ENCODE measurements around the gene ASB1.
"Not testable (repeated sequence)": the region's sequence is repeated elsewhere in the genome, so short reads cannot be mapped to it uniquely, and the experiment has no call there.

ASB1 gene

DNA sequence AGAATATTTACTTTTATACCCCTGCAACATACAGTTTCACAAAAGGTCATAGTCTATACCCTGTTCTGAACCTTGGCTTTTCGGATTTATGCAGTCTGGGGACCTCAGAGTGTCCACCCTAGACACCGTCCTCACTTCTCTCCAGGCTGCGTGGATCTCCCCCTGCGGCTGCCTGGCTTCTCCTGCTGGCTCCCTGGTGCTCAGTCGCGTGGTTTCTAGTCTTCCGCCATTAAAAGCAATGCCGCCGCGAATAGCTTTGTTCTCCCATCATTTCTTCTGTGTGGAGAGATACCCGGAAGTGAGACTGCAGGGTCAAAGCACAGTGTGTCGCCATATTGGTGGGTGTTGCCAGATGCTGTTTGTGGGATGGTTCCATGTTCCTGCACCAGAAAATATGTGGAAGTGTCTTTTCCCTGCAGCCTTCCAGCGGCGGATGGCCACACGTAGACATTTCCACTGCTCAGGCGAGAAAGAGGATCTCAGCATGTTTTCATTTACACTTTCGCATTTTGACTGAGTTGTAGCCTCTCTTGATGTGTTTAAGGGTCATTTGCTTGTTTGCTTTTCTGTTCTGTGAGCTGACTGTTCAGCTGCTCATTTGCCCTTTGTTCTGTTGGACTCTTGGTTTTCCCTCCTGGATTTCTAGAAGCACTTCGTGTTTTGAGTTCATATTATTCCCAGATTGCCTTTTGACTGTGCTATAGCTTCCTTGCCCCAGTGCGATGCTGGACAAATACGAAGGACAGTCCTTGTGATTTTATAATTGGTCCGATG lies 22.9 kb upstream of the ASB1 start:
- no peak for DNase-seq (ENCODE audit: insufficient read length, low spot score)
- FAIRE-seq, result no peak

DNA sequence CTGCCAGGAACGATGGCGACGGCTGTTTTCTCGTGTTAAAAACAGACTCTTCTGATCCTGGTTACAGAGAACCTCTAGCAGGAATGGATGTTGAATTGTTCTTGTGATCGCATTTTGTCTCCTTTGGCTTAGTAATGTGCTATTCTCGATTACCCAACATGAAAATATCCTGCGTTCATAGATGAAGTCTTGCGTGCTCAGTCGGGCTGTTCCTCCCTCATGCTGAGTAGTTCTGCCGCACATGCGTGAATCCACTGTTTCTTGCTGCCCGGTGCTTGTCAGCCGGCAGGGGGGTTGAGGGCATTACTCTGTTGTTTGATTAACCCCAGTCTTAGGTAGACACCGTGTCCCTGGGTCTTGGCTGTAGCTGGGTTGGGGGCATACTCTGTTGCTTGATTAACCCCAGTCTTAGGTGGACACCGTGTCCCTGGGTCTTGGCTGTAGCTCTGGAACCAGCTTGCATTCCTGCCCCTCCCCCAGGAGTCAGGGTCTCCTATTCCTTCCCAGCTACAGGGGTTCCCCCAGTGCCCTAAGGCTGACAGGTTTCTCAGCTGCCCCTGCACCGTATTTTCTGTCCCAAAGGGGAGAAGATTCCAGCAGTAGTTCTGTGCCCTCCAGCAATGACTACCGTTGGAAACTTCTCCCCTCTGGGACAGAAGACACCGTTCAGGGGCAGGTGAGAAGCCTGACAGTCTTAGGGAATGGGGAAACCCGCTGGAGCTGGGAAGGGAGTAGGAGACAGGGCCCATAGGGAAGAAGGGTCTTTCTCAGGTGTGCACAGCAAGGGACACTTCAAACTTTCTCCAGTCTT lies 22.1 kb upstream of the ASB1 start:
- DNase-seq (ENCODE audit: insufficient read length, low spot score), result no peak

DNA sequence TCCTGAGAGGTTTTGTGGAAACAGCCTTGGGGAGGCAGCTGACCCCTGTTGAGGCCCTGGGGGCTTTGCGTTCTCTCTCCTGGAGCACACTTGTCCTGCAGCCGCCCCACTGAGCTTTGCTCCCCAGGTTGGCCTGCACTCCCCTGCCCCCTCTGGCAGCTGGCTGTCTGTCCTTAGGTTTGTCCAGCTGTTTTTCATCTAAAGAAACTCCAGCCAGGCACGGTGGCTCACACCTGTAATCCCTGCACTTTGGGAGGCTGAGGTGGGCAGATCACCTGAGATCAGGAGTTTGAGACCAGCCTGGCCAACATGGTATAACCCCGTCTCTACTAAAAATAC lies 21.5 kb upstream of the ASB1 start:
- not testable (repeated sequence) for FAIRE-seq; DNase-seq (ENCODE audit: insufficient read length, low spot score)

More for the DNA sequence above, 22.1 kb upstream of the ASB1 start:
- FAIRE-seq, result no peak

DNA sequence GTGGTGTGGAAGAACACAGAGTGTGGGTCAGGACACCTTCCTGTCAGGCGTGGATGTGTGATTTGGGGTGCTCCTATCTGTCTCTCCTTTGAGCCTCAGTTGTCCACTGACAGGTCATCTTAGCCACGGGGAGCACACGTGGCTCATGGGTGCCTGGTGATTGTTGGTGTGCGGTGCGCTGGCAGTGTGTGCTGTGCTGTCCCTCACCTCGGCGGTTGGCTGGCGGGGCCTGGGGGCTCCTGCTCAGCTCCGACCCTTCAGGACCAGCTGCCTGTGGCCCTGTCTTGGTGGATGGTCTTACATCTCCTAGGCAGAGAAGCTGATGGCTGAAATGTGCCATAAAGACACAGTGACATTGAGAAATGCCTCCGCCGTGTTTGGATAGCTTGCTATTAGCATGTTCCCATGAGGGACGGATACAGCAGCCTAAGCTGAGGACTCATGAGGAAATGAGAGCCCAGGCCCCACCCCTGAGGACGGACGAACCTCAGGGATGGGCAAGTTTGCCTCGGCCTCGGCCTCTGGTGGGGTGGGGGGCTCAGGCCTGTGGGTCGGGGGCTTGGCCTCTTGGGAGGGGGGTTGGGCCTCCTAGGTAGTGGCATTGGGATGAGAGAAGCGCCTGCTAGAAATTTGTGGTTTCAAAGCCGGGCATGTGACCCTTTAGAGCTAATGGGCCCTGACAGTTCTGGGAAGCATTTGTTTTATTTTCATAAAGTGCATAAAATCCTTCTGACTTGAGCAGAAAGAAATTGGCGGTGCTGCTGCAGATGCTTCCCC lies 20.3 kb upstream of the ASB1 start:
- DNase-seq (ENCODE audit: insufficient read length, low spot score) (no peak), FAIRE-seq (no peak)

DNA sequence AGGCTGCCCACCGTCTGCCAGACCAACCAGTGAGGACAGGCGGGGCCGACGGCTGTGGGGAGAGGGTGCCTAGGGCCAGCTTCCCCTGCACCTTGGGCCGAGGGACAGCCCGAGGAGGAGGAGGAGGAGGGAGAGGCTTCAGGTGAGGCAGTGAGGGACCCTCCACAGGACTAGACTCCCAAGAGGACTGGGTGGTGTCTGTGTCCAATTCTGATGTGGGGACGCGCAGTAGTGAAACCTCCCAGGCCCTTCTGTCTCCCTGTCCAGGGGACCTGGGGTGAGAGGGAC lies 19.8 kb upstream of the ASB1 start:
- no peak for DNase-seq (ENCODE audit: insufficient read length, low spot score)
- FAIRE-seq, result no peak

DNA sequence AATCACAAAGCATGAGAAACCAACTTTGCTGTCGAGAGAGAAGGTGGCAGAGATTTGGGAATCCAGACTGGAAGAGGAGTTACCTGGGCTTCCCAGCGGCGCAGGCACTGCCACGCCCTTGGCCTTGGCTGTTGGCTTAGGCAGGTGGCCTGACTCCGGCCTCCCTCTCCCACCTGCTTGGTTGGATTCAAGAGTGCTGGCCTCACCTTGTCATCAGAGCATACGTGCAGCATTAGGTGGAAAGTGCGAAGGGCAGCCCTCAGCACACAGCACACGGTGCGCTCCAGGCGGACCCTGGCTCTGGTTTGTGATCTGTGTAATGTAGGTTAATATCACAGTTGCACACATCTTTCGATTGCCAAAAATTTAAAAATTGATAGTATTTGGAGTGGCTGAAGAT lies 19.2 kb upstream of the ASB1 start:
- FAIRE-seq (no peak), DNase-seq (ENCODE audit: insufficient read length, low spot score) (no peak)

DNA sequence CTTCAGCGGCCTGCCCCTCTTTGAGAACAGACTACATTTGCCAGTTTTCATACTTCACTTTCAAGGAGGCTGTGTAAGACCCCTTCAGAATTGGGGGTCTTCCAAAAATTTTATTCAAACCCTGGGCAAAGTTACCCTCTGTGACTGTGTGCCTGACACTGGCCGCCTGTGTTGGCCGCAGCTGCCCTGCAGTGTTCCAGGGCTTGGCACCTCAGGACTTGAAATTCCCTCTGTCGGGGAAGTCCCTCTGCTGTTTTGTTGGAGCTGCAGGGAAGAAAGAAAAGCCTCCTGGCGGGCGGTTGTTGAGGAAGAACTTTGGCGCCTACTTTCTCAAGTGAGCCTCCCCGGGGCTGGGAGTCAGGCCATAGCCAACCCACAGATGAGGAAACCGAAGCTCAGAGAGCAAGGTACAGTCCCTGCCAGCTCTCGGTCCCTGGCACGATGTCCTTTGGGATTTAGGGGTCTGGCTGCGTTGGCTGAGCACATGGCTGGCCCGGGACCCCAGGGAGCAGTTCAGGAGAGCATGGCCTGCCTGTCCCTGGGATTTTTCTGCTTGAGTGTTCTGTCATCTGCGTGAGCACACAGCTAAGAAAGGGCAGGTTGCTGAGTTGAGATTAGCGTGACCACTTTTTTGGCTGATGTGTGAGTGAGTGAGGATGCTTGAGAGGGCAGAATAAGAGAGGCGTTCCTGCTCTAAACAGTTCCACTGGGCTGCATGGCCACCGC lies 17.9 kb upstream of the ASB1 start:
- no peak for DNase-seq (ENCODE audit: insufficient read length, low spot score)
- FAIRE-seq, result no peak

DNA sequence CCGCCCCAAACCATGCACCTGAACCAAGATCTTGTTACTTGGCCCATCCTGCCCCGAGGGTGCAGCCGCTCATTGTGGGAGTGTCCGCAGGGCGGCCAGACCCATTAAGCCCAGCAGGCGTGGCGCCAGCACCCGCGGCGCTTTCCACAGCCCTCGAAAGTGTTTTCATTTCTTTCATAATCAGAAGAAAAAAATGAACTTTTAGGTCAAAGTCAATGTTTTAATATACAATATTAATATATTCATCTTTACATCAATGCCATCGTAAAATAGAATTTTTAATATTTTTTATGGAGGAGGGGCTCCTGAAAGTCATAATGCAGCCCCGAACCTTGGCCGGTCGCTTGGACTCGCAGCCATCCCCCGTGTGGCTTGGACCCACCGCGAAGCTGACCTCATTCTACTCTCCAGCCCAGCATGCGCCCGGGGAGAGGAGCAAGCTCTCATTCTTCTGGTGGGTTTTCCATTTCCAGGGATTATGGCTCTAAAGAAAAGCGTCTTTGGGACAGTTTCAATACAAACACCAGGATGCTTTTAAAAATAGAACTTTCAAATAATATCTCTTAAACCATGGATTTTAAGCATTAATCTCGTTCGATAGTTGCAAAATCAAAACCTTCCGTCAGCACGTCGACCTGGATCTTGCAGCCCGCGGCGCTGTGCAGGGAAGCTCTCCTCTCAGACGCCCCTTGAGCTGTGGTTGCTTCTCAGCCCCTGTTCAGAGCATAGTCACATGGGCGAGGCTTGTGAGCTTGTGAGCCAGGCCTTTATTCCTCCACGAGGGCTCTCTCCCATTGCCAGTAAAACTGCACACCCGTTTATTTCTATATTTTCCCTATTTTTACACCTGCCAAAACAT lies 17.2 kb upstream of the ASB1 start:
- no peak for DNase-seq (ENCODE audit: insufficient read length, low spot score)

DNA sequence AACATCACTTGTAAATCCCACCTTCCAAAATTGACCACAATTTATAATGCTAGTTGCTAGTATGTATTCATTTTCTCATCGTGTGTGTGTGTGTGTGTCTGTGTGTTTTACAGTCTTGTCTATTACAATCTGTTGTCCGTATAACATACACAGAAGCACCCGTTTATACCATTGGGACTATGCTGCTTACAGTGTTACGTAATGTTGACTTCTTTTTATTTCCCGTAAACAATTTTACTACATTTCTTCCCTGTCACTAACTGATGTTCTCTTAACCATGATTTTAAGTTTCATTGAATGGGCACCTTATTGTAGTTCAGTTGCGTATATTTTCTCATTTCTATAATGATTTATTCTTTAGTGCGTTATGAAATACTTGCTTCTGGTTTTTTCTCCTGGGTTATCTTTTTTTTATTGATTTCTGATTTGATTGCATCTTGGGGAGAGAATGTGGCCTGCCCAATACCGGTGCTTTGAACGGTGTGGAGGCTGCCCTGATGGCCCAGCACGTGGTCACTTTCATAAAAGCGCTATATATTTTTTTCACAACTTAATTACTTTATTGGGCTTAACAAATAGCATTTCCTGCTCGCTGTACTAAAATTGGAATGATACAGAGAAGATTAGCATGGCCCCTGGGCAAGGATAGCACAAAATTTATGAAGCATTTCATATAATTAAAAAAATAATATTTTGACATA lies 14.5 kb upstream of the ASB1 start:
- DNase-seq (ENCODE audit: insufficient read length, low spot score) (no peak), FAIRE-seq (no peak)

More for the DNA sequence above, 17.2 kb upstream of the ASB1 start:
- FAIRE-seq, result no peak

DNA sequence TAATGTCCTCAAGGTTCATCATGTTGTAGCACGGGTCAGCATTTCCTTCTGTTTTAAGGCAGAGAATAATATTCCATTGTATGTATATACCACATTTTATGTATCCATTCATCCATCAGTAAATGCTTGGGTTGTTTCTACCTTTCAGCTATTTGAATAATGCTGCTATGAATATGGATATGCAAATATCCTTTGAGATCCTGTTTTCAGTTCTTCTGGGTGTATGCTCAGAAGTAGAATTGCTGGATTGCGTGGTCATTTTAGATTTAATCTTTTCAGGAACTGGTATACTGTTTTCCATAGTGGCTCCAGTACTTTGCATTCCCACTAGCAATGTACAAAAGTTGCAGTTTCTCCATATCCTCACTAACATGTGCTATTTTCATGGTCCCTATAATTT lies 13.4 kb upstream of the ASB1 start:
- FAIRE-seq, result no peak

DNA sequence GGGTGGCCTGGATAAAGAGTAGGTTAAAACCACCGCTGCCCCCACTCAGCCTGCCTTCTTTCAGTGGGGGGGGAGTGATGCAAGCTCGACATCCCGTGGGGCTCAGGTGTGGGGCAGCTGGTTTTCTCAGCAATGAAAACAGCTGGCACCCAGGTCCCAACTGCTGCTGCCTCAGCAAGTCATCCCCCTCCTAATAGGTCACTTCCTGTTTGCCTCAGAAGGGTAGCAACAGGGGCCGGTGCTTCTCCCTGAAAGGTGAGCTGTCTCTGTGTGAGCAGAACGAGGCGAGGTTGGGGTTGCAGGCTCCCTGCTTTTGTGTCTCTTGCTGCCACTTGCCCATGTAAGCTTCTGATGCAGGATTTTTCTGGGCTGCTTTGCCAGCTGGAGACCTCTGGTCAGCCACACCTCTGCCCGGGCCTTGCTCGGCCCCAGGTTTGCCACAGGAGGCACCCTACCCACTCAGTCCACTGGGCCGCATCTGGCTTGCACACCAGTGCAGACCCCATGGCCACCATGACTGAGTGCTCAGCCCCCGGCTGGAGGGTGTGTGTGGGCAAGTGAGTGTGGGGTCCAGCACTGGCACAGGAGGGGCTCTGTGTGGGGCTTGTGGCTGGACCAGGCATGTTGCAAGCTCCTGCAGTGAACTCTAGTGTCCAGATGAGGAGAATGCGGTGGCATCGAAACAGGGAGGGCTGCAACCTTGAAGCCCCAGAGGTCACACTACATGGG lies 11.5 kb upstream of the ASB1 start:
- no peak for FAIRE-seq

More for the DNA sequence above, 13.4 kb upstream of the ASB1 start:
- DNase-seq (ENCODE audit: insufficient read length, low spot score), result no peak

DNA sequence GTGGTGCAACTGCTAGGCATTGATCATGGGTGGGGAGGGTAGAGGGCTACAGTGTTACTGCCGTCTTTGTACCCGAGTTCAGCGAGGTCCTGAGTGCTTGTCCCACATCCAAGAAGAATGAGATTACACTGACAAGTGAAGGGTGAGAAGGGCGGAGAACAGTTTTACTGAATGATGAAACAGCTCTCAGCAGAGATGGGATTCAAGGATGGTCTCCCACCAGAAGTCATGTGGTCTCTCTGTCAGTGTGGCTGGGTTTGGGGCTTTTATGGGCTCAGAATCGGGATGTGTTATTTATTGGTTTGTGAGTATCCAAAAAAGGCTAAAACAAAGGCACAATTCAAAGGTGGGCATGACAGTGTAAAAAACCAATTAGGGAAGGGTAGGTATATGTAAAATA lies 10.8 kb upstream of the ASB1 start:
- no peak for DNase-seq (ENCODE audit: insufficient read length, low spot score)
- no peak for FAIRE-seq

More for the DNA sequence above, 11.5 kb upstream of the ASB1 start:
- no peak for DNase-seq (ENCODE audit: insufficient read length, low spot score)

DNA sequence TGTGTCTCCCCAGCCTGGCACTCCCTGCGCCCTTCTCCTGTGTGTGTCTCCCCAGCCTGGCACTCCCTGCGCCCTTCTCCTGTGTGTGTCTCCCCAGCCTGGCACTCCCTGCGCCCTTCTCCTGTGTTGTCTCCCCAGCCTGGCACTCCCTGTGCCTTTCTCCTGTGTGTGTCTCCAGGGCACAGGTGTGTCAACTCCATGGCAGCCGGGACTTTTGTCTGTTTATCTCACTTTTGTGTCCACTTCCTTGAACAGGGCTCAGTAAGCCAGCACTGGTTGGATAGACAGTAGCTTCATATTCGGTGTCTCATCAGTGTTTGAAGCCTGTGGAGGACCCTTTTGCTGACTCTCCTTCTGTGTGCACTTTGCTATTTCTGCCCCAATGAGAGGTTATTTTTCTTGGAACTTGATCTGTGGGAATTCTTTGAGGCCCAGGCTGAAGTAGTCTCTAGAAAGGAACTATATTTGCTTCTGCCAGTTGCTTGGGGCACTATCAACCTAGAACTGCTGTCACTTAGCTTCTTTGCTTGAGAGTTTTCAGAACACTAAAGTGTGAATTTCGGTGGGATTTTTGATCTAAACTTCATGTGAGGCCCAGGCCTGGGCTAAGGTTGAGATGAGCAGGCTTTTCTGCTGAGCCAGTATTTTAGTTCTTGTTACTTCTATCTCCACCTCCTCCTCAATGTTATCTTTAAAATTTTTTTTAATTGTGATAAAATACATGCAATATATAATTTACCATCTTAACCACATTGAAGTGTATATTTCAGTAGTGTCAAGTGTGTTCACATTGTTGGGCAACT lies 8.3 kb upstream of the ASB1 start:
- DNase-seq (ENCODE audit: insufficient read length, low spot score) (no peak), FAIRE-seq (no peak)

DNA sequence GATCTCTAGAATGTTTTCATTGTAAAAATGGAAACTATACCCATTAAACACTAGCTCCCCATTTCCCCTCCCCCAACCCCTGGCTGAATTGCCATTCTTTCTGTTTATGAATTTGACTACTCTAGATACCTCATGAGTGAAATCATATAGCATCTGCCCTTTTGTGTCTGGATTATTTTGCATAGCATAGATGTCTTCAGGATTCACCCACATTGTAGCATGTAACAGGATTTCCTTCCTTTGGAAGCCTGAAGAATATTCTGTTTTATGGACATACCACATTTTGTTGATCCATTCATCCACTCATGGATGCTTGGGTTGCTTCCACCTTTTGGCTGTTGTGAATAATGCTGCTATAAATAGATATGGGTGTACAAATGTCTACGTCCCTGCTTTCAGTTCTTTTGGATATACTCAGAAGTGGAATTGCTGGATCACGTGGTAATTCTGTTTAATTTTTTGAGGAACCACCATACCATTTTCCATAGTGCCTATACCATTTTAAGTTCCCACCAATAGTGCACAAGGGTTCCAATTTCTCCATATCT lies 7.7 kb upstream of the ASB1 start:
- no peak for FAIRE-seq
- no peak for DNase-seq (ENCODE audit: insufficient read length, low spot score)

DNA sequence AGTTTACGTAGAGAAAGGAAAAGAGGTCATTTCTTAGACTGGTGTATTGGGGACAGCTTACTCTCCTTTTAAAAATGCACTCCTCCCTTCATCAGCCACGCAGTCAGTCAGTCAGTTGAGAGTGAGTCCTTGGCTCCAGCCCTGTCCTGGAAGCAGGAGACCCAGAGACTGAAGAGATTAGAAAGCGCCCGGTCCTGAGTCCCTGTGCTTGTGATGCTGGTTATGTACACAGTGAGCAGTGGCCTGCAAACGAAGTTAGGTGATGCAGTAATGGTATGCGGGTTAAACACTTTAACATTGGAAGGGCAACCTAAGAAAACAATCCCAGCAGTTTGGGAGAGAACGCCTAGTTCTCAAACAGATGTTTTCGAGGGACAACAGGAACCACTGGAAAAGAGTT lies 6.3 kb upstream of the ASB1 start:
- DNase-seq (ENCODE audit: insufficient read length, low spot score) (no peak), FAIRE-seq (no peak)

DNA sequence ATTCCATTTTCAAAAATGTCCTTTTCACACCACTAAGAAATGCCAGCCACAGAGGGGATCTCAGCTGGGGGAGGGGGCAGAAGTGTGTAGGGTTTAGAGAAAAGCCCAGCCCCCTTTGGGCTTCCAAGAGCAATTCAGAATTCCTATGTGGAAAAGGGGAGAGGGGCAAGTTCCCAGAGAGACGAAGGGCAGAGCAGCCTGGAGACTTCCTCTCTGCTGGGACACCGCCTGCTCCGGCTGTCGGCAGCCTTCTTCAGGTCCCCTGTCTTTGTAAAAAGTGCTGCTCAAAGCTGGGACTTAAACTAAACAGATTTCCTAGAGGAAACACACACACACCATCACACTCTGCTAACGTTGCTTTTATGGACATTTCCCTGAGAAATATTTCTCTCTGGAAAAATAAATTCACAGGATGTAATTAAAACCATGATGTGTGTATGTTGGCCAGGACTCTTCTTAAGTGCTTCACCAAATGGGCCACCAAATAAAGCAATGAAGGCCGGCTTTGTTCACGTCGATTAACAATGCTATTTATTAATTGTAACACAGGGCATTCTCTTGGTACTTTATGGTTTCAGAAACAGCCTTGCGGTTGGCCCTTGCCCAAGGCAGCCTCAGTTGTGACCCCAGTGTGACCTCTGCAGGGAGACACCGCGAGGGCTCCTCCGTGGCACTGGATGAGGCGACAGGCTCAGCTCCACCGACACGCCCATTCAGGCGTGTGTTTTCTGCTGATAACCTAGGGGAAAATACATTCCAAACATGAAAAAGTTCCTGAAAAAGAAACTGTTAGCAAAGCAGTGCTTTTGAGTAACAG lies 5.6 kb upstream of the ASB1 start:
- FAIRE-seq (no peak), DNase-seq (ENCODE audit: insufficient read length, low spot score) (no peak)

DNA sequence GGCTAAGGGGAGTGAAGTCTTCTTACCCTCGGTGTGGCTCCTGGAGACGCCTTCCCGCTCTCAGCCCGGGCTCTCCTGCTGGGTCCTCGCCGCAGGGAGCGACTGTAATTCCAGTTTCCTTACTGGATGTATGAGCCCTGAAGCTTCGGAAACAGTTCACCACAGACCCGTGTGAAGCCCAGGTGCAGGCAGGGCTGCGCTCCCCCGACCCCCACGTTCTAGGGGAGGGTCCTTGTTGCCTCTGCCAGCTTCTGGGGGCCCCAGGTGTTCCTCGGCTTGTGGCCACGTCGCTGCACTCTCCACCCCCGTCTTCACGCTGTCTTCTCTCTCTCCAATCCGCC lies 5.1 kb upstream of the ASB1 start:
- DNase-seq (ENCODE audit: insufficient read length, low spot score), result no peak

More for the DNA sequence above, 5.1 kb upstream of the ASB1 start:
- FAIRE-seq, result no peak

Measured in GM19239 (cell line).